NCI-H187 (cell line): ENCODE measurements around the gene SLC30A7.

Experiments
- DNase-seq, 2 experiments: peaks; one replicate each; lab custom pipeline; 2025; lab: John Stamatoyannopoulos, UW

The SLC30A7 gene

DNA sequence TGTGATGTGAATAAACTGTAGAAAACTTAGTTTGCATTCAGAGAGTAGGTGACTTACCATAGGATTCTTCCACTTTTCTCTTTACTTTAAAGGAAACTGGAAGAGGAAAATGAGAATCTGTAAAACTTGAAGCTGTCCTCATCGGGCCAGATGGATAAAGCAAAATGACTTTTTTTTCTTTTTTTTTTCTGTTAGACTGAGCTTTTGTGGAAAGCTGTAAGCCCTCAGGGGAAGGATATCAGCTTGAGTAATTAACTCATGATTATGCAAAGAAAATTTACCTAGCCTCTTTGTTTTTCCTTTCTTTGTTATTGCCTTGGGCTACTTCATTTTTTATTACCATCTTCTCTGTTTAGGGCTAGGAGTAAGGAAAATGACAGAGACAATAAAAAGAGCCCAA lies 76.3 kb downstream of the SLC30A7 start:
- DNase-seq: no peak

DNA sequence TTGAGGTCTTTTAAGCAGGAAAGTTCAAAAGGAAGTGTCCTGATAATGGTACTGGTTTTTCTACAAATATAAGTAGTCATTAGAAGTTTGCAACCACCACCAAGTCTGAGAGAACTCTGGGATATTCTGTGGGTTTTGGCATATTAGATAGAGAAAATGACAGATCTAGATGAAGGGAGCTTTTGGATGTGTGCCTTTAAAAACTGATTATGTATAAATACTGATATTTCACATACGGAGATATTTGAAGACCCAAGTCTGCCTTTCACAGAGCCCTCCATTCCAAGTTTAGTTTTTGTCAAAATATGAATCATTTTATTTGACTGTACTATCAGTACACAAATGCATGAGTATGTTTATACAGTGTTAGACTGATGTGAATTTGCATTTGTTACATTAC lies 81.0 kb downstream of the SLC30A7 start:
- DNase-seq: no peak

DNA sequence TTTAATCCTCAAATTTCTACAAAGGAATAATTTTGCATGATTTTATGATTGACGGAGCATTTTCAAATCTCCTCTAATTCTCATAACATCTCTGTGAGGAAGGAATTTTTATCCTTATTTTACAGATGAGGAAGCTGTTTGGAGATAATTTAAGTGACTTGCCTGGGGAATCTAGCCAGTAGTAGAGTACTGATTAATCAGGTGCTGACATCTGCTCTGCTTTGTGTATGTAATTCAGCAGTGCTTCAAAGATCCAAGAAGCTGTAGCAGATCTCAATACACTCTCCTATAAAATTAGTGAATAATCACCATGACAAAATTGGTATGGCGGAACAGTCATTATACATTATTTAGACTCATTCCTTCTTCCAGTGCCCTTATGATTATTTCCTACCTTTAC lies 83.7 kb downstream of the SLC30A7 start:
- no peak for DNase-seq

DNA sequence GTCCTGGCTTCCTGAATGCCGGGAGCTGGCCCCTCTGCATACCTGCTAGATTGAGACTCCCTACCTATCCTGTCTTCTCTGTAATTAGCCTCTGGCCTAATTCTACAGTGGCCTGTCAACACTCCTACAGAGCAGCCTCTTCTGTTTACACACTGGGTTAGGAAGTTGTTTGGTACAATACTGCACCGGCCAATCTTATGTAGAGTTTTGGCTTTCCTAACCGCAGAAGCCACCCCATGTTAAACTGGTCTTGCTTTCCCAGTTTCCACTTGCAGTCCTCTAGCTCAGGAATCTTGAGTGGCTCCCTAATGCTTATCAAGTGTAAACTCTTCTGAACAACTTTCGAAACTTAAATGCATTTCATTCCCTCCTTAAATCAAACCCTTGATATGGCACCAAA lies 86.9 kb downstream of the SLC30A7 start:
- no peak for DNase-seq

DNA sequence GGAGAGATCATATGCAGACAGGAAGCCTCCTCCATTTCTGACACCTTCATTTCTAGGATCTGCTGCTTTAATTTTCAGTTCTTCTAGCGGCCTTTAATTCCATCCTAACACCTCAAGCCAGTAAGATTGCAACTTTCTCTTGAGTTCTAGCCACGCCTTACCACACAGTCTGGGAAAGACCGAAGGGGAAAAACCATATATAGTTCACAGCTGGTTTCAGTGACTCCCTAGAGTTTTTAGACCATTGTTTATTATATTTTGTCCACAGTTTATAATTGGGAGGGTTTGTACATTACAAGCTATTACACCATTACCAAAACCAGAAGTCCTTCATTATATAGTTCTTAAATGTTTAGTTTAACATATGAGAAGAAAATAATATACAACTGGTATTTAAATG lies 92.2 kb downstream of the SLC30A7 start:
- no peak for DNase-seq

DNA sequence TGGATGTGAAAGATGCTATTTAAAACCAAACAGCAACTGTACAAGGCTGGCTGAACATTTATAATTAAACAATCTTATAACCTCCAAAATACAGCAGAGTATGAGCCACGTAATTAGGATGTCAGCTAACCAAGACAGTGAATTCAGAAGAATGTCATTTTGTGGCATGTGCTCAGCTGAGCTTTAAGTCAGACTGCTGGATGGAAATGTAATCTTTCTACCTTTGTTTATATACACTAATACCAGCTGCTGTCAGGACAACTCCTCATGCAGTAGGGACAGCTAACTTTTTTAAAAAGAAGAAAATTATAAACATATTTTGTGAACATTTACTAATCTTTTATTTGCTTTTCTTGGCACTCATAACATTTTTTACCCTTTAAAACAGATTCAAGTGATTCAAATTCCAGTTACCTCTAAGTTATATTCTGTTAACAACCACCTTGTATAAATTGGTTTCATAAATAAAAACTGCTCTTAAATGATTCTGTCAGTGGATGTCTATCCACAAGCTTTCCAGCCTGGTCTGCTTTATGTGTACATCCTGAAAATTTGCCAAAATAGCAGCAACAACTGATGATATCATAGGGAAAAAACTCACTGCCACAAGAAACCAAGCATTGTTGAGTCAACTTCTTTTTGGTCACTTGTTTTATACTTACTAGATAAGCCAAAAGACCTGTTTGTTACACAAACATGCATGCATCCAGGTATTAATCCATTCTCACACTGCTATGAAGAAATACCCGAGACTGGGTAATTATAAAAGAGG lies 93.6 kb downstream of the SLC30A7 start:
- no peak for DNase-seq

DNA sequence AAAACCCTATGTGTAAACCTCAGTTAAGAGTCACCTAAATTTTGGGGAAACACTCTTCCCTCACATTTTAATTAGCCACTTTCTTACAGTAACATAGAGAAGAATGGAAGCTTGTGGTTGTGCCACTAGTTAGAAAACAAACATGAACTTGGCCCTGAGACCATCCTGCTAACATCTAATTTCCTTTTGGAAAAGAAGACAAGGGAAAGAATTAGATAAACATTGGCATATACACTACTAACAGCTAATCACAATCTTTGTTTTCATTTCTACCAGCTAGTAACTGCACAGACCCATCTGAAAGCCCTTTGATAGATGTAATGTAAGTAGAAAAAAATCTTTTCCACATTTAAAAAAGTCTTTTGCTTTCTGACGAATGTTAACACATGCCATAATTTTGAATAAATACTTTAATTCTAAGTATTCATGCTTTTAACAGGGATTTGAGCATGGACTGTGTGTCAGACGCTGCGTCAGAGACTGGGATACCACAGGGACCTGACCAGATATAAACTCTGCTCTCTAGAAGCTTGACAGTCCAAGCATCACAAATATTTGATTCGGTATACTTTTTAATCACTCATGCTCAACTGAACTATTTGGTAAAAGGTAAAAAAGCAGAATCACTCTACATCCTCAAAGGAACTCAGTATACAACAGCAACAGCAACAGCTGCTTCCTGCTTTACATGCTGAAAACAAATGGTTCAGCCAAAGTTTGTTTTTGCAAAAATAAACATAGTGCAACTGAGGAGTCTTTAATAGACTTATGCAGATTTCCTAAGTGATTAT lies 99.5 kb downstream of the SLC30A7 start:
- DNase-seq: no peak

DNA sequence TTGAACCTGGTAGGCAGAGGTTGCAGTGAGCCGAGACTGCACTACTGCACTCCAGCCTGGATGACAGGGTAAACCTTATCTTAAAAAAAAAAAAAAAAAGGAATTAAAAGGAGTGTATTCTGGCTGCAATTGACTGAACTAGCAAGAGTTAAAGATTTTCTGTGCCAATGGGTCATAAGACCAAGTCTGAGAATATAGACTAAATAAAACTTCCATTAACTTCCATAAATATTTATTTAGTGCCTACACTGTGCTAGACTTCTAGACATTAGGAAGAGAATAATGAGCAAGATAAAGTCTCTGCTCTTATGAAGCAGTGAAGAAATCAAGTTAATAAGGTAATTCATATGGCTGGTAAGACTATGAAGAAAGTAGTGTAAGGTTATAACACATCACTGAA lies 102.5 kb downstream of the SLC30A7 start:
- DNase-seq: no peak

DNA sequence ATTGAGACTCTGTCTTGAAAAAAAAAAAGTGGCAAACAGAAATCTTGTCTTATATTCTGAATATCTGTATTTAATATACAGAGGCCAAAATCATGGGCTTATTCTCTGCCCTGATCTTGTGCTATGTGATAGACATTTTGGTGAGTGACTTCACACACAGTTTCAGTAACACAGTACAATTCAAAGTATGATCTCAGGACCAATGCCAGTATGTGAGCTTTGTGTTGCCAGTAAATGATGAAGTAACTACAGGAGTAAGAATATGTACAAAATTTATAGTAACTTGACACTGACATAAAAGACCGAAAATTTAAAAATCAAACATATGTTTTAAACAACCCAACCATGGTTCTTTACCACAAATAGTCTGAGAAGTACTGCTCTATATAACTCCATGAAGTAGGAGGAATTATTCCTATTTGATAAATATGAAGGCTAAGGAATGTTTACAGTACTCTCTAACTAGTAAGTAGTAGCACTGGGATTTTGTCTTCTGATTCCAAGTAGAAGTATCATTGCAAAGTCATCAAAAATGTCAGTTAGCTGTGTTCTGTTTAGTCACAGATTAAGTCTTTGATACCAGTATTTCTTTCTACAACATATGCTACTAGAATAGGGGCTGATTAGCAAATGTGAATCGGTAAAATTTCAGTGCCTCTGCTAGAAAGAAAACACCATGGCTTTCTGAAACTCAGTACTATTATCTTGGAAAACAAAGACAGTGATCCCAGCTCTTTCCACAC lies 104.4 kb downstream of the SLC30A7 start:
- no peak for DNase-seq

DNA sequence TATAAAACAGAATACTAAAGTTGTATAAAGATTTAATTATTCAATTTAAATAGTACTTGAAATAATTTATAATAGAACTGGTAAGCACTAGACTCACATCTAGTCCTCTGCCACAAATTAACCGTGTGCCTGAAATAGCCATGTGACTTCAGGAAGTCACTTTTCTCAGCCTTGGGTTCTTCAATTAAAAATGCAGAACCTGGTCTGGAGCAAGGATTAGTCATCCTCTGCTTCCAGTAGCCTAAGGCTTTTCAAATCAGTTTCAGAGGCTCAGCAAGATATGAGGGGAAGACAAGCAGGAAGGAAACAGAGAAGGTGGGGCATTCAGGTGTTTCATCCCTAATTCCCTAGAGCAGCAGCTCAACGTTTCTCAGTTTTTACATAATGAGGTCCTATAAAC lies 106.7 kb downstream of the SLC30A7 start:
- no peak for DNase-seq

DNA sequence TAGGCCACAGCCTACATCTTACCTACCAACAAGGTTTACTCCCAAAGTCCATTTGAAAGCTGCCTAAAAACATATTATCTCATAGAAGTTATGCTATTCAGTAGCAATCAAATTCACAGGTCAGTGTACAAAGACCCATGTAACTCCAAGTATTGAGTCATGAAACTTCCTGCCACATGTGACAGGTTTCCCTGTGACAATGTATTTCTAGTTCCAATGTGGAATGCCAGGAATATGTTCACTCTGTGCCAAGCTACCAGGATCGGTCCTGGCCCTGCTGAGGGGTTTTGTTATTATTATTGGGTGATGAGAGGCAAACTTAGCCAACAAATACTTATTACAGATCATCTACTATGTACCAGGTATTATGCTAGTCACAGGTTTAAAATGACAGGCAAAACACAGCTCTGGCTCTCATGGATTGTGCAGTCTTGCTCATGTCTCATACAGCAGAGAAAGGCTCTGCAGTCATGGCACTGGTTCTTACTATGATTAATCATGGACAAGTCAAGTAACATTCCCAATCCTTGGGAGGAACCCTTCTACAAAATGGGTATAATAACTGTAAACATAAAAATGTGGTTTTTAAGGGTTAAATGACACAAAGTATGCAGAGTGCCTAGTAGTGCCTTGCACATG lies 107.2 kb downstream of the SLC30A7 start:
- no peak for DNase-seq

DNA sequence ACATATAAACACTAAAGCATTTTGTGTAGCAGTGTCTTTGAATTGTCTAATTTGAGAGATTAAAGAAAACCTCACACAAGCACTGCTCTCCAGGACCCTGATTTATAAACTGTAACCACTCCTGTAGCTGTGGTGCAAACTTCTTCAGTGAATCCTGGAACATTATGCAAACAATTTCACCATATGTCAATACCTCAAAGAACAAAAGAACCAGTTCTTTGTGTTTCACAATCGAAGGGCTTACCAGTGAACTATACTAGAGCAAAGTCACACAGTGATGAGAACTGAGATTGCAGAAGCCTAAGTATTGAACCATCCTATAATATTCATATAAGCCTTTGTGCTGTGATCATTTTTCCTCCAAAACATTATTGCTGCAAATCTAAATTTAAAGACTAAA lies 108.2 kb downstream of the SLC30A7 start:
- DNase-seq: no peak

DNA sequence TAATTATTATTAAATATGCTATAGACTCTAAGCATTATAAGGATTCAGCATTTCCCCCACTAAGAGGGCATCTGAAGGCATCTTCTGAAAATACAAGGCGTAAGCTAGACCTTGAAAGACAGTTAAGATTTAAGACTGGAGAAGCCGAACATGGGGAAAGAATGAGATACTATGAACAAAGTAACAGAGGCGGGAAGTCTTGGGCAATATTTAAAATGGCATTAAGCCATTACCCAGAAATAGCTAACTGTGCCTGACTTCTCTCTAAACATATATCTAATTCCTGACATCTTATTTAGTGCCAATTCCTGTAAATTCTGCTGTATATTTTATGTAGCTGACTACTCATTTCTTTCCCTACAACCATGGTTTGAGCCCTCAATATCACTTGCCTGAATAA lies 108.8 kb downstream of the SLC30A7 start:
- DNase-seq: no peak

DNA sequence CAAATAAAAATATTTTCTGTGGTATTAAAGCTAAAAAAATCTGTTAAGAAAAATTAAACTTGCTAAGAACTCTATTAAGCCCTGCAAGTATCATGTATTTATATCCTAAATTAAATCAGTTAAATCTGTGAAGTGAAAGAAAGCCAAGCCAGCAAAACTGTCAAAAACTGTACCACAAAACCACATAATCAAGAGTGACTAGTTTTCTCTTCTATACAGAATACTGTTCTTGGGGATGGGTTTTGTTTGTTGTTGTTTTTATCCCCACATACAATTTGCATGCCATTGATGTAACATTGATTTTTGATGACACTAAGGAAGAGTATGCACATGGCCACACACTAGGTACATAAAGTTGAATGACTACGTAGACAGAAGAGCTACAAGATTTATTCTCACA lies 109.3 kb downstream of the SLC30A7 start:
- no peak for DNase-seq

DNA sequence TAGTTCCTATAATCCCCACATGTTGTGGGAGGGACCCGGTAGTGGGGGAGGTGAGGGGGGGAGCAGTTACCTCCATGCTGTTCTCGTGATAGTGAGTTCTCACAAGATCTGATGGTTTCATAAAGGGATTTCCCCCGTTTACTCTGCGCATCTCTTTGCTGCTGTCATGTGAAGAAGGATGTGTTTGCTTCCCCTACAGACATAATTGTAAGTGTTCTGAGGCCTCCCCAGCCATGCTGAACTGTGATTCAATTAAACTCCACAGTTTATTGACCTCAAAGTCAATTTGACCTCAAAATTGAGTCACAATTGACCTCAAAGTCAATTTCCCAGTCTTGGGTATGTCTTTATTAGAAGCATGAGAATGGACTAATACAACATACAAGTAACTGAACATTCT lies 110.0 kb downstream of the SLC30A7 start:
- DNase-seq: no peak

DNA sequence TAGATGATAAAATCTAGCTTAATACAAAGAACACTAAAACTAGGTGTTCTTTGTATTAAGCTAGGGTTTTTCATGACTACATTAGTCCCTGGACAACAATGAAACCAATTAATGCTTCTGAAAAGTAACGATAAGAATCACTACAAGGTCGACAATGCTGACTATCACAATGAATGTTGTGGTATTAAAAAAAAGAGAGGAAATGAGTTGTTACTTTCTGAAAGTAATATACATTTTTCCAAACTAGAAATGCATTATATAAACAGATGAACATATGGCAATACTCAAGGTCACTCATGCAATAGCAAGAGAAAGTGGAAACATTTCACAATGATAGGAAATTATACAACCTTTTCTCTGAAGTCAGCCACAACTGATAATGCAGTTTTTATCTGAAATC lies 110.7 kb downstream of the SLC30A7 start:
- no peak for DNase-seq

DNA sequence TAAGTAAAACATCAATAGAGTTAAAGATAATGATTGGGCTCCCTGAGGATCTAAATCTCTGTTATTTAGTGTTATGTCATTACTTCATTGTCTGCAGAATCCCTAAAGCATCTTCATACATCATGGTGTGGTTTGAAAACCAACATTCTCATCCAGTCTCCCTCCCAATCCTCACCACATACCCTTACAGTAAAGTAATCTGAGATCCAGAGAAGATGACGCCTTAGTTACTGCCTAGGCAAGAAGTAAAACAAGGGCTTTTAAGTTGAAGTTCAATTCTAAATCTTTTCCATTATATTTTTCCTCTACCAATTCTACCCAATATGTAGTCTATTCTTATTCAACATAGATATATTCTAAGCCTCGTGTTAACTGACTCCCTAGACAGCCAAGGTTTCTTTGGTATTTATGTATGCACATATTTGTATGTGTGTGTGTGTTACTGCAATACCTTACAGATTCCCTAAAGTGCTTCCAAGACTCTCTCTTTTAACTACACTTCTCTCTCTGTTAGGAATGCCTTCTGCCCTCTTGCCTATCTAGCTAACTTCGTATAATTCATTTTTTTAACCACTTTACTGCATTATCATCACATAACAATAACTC lies 112.4 kb downstream of the SLC30A7 start:
- no peak for DNase-seq

DNA sequence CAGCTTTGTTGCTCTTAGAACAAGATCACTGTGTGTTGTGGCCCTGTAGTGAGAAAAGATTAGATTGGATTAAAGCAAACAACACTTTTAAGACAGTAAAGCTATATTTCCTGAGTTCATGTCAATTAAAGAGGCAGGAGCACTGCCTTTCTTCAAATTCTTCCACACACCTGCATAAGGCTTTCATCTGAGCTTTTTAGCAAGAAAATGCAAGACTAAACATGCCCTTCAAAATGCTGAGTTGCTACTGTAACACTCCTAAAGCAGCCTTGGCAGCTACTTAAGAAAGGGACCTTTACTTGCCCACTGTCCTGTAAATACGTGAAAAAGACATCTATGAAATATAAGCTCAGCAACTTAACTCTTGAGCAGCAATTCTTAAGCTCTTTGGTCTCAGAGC lies 117.9 kb downstream of the SLC30A7 start:
- DNase-seq: no peak

DNA sequence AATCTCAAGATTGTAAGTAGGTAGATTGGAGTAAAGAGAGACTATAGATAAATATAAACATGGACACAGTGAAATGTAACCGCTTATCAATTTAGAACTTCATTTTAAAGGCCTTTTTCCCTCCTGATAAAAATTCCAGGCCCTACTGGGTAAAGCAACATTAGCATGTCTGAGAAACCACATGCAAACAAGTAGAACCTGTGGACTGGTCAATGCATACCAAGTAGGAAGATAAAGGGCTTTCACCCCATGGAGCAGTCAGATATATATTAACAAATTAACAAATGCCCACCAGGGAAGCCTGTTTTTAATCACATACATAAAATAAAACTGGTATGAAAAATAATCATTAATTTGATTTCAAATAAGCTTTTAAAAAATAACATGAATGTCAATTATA lies 121.6 kb downstream of the SLC30A7 start:
- DNase-seq: no peak

DNA sequence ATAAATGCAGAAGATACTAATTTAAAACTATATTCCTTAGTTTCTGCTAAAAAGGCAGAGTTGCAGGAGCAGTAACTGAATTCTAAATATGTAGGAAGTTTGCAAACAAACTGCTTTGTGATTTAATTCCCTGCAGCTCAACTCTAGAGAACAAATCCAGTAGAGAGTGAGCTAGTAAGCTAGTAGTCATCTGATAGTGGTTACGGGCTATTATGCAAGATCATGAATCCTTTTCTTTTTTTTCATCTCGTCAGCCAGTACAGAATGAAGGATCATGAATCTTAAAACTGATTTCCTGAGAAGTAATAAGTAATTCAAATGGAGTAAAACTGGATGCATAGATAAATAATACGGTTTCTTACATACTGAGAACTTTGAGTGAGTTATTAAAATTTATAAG lies 126.4 kb downstream of the SLC30A7 start:
- DNase-seq: no peak

DNA sequence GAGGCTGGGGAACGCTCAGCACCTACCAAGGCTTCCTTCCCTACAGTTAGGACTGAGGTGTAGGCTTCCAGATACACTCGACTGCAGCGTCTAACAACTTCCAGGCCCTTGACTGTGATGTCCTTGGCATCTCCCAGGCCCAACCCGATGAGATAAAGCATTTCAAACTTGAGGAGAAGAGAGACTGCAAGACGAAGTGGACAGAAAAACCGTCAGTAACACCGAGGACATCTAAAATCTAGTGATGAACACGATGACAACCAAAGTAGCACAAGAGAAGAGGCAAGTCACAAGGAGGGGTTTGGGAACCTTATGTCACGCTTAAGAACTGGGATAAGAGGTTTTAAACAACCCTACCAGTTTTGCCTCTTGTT lies 129.4 kb downstream of the SLC30A7 start:
- no peak for DNase-seq
